PC-9 (cell line): ENCODE data around the gene NAT14.

ENCODE experiments used
- EZH2 ChIP-seq: fragments of 200-600 bp; sonication (generic); IDR thresholded peaks from 2 replicates; pipeline ENCODE4 v1.8.0; 2017; ENCODE audit warnings: antibody characterized with exemption, low read depth
- TF ChIP-seq, protein P1 (sequence below): fragments of 200-600 bp; sonication (generic); conservative IDR thresholded peaks from 2 replicates; pipeline ENCODE4 v1.6.1; 2017; ENCODE audit warnings: mixed run types, antibody characterized with exemption, mild to moderate bottlenecking, moderate library complexity

DNA sequence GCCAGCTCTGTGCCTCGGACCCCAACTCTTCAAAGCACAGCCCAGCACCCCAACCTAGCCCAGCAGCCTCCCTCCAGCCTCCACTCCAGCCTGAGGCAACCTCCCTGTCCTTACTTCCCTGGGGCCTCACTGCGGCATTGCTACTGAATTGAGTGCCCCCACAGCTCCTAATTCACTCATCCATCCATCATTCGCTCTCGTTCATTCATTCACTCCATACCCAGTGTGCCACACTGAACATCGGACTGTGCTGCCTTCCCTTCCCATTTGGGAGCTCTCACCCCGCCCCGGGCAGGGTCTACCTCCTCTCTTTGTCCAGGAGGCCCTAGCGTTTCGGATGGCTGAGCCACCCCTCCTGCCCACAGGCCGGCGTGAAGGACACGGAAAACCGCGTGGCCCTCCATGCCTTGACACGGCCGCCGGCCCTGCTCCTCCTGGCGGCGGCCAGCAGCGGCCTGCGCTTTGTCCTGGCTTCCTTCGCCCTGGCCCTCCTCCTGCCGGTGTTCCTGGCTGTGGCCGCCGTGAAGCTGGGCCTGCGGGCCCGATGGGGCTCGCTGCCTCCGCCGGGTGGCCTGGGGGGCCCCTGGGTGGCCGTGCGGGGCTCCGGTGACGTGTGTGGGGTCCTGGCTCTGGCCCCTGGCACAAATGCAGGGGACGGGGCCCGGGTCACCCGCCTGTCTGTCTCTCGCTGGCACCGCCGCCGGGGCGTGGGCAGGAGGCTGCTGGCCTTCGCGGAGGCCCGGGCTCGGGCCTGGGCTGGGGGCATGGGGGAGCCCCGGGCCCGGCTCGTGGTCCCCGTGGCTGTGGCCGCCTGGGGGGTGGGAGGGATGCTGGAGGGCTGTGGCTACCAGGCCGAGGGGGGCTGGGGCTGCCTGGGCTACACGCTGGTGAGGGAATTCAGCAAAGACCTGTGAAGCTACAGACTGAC, 1.3 kb downstream of the NAT14 start:
- TF ChIP-seq, protein P1, sequence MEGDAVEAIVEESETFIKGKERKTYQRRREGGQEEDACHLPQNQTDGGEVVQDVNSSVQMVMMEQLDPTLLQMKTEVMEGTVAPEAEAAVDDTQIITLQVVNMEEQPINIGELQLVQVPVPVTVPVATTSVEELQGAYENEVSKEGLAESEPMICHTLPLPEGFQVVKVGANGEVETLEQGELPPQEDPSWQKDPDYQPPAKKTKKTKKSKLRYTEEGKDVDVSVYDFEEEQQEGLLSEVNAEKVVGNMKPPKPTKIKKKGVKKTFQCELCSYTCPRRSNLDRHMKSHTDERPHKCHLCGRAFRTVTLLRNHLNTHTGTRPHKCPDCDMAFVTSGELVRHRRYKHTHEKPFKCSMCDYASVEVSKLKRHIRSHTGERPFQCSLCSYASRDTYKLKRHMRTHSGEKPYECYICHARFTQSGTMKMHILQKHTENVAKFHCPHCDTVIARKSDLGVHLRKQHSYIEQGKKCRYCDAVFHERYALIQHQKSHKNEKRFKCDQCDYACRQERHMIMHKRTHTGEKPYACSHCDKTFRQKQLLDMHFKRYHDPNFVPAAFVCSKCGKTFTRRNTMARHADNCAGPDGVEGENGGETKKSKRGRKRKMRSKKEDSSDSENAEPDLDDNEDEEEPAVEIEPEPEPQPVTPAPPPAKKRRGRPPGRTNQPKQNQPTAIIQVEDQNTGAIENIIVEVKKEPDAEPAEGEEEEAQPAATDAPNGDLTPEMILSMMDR: no peak
- no peak for TF ChIP-seq EZH2
